IPS DF 19.7 (cell line): Measurements from ENCODE around the gene GFPT2.

ENCODE experiments used
- DNase-seq: peaks from one replicate; pipeline ENCODE4 v3.0.0-alpha.2; 2013; ENCODE audit warnings: low read depth, low spot score

GFPT2 gene

DNA sequence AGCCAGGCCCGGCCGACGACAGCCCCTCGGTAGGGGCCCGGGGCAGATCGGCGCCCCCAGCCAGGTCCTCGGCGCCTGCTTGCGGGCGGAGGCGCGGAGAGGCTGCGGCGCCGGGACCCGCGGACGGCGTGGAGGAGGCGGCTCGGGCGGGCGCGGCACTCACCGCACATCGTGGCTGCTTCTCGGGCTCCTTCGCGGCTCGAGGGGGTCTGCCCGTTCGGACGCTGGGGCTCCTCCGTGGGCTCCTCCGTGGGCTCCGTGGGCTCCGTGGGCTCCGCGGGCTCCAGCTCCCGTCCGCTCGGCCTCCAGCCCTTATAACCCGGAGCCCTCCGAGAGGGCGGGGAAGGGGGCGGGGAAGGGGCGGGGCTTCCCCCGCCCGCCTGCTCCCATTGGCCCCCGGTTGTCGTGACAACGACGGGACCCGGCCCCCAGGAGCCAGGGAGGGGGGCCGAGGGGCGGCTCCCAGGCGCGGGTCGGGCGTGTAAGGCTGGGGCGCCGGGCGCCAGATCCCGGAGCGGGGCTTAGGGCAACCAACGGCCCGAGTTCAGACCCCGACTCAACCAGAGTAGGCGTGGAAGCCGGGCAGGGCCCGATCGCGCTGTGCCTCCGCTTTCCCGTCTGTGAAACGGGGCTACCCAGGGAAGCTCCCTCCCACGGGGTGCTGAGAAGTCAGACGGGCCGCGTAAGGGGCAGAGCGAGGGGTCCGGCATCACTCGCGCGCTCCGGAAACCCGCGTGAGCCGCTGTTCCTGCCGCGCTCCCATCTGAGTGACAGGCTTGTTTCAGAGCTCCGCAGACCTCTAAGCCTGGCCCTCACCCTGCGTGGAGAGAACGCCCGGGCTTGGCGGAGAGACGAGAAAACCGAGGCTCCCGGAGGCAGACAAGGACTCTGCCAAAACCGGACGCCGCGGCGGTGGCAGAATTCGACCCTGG is at the start of gene GFPT2:
GFPT2 (minus strand) TSS at position 289 of the 932 bp plus-strand sequence; CDS start at position 170, 119 bp downstream.
- DNase-seq = no peak

DNA sequence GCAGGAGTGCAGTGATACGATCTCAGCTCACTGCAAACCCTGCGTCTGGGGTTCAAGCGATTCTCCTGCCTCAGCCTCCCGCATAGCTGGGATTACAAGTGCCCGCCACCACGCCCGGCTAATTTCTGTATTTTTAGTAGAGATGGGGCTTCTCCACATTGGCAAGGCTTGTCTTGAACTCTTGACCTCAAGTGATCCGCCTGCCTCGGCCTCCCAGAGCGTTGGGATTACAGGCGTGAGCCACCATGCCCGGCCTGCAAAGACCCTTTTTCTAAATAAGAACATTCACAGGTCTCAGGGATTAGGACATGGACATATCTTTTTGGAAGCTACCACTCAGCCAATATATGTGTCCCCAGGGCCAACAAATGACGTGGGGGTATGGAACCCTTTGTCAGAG is 49.6 kb upstream of the GFPT2 start:
- no peak for DNase-seq

DNA sequence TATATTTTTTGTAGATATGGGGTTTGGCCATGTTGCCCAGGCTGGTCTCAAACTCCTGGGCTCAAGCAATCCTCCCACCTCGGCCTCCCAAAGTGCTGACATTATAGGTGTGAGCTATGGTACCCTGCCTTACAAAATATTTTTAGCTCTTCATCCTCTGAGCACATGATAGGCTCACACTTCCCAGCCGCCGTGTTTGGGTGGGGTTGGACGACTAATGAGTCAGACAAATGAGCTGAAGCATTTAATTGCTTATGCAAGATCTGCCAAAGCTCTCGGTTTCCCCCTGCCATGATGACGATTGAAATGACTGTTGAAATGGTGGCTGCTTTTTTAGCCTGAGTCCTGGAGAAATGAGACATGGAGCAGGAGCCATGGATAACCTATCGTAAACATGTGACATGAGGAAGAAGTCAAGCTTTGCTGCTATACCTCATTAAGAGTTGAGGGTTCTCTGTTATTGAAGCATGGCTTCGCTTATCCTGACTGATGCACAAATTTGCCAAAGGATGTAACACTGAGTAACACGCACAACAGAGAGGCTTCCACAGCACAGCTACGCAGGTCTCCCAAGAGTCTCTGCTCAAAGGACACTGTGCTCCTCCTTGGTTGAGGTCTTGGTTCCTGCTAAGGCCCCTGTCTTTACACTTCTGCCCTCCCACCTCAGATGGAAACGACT is 48.2 kb upstream of the GFPT2 start:
- DNase-seq = no peak

DNA sequence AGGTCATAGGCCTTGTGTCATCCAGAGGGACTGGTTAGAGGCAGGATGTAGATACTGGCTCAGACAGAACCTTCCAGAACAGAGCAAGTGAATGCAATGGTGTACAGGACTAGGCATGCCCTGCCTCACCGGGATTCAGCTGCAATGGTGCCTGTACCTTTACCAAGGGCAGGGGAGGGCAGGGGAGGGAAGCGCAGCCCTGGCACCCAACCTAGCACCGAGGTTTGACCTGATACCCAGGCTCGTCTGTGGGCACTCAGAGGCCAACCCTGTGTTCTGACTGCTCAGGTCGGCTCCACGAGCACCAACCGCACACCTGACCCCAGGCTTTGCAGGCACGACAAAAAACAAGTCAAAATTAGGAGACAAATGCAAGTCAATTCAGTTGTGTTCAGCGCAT is 47.3 kb upstream of the GFPT2 start:
- DNase-seq = no peak

DNA sequence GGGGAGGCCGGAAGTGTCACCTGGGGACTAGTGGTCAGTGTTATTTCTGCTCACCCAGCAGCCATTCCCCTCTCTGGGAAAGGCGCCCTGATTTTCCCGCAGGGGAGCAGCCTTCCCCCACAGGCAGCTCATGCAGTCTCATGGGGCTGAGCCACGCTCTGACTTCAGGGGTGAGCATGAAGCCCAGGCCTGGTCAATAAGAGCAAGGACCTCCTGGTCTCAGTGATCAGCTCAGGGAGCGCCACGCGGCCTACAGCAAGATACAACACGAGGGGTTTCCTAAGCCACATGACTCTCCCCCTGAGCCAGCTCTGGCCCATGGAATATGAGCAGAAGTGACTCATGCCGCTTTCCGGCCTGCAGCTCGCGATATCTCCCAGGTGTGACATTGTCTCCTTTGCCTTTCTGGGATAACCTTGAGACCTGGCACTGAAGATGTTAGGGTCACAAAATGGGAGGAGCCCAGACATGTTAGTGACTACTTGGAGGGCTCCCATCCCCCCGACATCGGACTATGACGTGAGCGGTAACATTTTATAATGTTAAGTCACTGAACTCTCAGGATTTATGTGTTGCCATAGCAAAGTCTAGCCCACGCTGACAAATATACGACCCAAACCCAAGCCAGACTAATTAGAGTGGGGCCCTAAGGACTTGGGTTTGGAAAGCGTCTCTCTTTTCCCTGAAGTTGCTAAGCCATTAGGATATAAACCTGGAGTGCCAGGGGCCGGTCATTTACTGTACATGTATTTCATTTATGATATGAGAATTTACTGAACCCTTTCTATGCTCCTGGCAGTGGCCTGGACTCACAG is 46.5 kb upstream of the GFPT2 start:
- DNase-seq = no peak

DNA sequence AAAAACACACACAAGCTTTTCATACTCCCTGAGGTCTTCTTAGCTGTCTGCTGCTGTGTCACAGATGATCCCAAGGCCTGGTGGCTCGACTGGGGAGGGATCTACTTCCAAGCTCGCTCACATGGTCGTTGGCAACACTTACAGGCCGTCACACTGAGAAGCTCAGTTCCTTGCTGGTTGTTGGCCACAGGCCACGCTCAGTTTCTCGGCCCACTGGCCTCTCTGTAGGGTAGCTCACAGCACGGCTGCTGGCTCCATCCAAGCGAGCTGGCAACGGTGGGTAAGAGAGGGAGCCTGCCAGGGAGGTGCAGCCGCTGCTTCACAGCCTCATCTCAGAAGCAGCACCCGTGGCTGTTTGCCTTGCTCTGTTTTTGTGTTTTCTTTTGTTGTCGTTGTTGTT is 43.8 kb upstream of the GFPT2 start:
- no peak for DNase-seq

DNA sequence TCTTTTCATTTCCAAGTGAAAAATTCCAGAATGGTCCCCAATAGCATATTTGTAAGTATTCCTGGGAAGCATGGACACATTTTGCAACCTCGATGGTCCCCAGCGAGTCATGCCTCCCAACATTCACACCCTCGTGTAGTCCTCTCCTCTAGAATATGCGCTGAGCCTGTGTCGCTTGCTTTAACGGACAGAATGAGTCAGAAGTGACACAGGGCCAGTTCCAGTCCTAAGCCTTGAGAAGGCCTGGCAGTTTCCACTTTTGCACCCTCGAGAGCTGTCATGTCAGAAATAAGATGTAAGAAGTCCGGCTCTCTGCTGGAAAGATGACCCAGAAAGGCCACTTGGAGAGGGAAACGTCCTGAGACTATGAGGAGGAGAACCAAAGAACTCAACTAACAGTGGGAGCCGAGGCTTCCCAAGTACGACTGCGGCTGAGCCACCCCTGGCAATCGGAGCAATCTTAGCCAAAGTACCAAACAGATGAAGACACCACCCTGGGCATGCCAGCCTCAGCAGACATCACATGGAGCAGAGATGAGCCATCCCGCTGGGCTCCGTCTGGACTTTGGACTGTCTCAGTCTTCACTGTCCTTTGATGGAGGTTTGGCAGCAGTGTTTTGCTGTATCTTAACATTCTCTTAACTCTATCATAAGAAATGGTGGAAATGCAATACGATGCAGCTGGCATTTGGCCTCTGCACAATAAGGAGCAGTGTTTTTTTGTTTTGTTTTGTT is 42.6 kb upstream of the GFPT2 start:
- no peak for DNase-seq

DNA sequence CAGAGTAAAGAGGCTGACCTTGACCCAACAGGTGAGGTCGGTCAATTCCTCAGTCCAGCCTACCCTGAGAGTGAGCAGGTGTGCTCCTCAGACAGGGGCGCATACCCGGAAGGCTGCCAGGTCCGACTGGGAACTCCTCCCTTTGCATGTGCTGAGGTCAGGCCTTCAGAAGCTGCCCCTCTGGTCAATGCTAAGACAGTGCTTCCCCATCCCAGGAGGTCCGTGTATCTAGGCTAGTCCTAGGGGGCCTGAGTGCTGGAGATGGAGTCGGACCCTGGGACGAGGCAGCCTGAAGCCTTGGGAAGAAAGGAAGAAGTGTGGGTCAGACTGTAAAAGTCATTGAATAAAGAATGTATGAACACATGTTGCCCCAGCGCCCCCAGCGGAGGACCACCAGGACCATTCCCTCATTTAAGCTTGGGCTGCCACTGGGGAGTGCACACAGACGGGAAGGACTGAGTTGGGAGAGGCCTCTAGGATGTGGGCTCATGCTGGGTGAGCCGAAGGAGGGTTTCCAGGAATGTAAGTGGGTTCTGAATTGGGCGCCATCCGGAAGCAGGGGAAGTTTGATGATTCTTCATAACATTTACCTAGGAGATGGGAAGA is 41.0 kb upstream of the GFPT2 start:
- no peak for DNase-seq

DNA sequence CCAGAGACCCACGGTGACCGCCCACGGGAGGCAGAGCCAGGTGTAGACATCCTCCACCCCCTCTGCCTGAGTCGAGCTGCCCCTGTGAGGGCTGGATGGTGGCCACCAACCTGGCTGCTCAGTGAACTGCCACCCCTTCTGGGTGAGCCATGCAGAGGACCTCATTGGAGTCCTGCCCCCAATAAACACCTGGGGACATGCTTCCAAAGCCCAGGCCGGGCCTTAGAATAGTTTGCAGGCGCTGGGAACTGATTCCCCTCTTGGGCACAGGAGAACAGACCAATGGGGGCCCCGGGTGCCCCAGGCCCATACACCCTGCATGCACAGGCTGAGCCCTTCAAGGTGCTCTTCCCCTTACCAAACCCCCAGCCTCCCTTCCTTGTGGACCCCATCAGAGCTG is 38.1 kb upstream of the GFPT2 start:
- no peak for DNase-seq

DNA sequence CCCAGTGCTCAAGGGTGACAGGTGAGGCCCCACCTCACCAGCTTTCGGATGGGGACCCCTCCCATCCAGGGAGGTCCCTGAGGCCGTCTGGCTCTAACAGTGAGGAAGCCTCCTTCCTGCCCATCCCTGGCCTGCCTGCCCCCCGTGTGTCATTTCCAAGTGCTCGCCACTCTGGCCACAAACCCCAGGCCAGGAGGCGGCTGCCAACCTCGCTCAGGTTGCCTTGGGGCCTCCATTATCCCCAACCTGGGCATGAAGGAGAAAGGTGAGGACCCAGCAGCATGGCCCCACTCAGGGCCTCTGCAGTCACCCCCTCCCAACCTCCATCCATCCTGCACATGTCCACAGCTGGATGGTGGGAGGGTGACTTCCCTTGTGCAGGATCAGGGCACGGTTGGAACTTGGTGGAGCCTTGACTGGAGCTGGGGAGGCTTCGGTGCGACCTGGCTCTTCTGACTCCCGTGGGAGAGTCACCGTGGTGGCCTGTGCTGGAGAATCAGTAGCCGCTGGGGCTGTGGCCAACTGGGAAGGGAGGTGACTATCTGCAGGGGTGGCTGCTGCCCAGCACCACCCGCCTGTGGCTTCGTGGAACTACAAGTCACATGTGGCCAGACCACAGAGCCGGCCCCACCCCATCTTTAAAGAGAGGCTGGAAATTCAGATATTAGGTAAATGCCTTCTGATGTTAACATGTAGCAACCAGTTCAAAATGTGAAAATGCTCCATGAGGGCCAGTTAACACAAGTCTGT is 37.5 kb upstream of the GFPT2 start:
- no peak for DNase-seq

DNA sequence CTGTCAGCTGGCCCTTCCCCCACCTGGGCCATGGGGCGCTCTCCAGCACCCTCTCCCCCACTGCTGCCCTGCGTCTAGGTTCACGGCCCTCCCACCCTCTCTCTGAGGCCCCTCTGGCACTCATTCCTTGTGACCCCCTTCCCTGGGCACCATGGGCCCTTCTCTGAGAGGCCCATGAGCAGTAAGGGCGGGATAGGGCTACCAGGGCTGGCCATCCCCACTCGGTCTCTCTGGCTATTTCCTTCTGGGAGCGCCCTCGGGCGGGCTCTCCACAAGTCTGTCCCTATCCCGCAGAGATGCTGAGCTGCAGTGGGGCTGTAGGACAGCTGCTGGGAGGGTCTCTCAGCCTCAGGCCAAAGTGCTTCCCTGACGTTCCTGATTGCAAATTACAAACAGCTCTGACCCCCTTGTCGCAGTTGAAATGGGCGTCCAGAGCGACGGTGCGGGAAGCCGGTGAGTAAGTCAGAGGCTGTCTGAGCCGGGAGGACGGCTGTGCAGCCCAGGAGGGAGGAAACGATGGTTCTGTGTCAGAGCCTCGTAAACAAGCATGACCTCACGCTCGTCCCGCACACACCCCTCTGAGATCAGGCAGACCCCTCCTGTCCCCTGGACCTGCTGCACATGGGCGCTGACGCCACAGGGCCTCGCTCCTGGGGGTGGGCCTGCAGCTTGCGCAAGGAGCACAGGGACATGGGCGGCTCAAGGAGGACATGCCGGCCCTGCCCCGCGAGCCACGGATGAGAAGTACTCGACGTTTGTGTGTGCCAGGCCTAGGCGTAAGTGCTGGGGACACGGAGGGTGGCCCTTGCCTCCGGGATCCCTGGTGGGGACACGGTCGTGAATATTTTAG is 36.3 kb upstream of the GFPT2 start:
- DNase-seq = no peak

DNA sequence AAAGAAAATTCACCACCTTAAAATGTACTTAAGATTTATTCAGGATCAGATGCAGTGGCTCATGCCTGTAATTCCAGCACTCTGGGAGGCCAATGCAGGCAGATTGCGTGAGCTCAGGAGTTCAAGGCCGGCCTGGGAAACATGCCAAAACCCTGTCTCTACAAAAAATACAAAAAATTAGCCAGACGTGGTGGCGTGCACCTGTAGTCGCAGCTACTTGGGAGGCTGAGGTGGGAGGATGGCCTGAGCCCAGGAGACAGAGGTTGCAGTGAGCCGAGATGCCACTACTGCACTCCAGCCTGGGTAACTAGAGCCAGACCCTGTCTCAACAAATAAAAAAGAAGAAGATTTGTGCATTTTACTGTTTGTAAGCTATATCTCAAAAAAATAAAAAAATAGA is 34.7 kb upstream of the GFPT2 start:
- DNase-seq = no peak

DNA sequence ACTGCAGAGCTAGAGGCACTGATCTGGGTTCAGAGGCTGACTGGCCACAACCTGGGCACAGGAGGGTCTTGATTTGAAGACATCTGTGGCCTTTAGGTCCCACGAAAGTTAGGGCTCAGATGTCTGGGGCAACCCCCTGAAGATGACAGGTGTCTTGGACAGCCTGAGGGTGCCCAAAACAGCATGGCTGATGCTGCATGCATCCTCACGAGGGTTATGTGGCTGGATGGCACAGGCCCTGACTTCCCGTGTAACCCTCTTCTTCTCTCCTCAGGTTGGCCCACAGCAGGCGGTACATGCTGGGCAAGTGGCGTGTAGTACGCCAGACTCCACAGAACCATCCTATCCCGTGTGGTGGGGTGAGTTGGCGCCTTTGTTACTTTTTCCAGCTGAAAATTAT is 29.8 kb upstream of the GFPT2 start:
- DNase-seq = no peak

DNA sequence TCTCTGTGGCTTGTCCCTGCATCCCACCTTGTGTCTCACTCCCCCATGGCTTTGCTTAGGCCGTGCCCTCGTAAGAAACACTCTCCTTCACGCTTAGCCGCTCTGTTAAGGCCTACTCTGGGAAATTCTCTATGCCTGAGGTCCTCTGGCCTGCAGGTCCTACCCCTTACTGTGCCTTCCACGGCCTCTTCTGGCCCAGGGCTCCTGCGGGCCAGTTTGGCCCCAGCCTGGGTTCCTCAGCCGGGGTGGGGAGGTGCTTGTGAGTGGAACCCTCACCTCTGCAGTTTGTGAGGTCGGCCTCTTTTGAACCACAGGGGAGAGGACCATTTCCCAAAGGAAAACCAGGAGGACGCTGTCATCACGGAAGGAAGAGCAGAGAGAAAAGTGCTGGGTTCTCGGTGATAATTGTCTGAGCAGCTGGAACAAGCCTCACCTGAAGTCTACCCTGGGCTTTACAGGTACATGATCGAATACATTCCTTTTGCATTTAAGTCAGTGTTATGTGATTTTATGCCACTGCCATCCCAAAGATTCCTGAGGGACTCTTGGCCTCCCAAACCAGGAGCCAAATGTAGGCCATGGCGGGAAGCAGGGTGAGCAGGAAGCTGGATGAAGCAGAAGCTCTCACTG is 28.8 kb upstream of the GFPT2 start:
- no peak for DNase-seq

DNA sequence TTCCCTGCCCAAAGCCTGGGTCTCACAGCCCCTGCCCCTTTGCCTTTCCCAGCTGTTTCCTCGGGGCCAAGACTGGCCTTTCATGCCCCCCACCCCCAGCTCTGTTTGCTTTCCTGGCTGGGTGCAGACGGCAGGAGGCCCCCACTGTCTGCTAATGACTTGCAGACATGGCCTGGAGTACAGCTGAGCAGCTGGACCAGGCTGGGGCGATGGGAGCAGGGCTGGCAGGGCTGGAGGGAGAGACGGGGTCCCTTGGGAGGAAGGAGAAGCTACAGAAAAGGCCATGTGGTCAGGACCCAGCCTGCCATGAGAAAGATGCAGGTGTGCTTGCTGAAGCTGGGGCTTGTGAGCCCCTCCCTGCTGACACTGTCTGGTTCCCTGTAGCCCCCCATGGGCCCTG is 28.3 kb upstream of the GFPT2 start:
- DNase-seq = no peak

DNA sequence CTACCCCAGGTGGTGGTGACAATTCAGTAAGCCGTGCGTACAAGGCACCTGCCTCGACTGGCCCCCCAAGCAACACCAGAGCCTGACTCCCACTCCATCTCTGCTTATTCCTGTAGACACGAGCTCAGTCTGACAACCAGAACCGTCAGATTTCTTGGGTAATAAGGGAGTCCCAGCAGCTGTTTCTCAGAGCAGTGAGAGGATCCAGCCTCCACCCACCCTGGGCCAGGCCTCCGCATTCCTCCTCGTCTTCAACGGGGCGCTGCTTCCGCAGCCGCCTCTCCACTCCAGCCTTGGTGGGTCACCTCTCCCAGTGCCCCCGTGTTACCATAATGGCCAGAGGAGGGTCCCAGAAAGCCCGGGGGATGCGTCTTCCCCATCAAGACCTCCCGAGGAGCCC is 27.7 kb upstream of the GFPT2 start:
- no peak for DNase-seq

DNA sequence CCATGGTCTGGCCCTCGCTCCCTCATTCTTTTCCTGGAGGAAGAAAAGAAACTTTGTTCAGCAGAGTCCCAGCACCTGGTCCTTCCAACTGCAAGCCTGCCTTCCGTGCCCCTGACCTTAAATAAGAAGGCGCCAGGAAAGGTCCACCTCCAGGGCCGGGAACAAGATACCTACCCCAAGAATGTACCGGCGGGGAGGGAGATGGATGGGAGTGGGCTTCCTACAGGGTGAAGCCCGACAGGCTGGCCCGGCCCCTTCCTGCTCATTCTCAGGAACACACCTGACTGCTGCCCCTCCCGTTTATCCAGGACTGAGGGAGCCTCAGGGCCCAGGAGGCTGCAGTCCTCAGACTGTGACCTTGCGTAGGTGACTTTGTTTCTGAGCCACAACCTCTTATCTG is 27.3 kb upstream of the GFPT2 start:
- no peak for DNase-seq

DNA sequence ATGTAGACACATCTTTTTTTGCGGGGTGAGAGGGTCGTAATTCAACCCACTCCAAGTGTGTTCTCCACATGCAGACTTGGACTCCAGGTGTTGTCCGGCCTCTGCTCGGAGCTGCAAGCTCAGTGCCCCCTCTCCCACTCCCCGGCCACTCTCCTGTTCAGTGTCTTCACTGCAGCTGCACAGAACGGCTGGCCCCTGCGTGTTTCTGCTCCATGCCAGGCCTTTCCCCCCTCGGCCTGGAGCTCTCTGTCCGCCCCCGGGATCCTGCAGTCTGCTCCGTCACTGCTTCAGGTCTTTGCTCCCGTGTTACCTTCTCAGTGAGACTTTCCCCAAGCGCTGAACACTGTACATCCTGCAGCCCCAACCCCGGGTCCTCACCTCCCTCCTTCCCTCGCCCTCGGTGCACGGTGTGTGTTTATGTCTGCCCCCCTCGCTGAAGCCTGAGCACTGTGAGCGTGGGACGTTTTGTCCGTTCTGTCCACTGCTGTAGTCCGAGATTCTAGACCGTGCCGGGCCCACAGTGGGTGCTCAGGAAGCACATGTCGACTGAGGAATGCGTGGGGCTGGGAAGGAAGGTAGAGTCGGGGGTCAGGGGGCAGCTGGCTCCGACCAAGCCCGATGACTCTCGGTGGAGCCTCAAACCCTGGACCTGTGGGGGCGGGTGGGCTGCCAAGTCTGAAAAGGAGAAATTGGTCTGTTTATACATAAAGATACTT is 26.4 kb upstream of the GFPT2 start:
- no peak for DNase-seq
